GM12874 (cell line): Measurements from ENCODE around the gene UIMC1.

Experiments
- TF ChIP-seq, protein P1 (sequence below): IDR thresholded peaks from 2 replicates; pipeline ENCODE4 v1.5.1; 2011; ENCODE audit warnings: low read depth, mild to moderate bottlenecking, control low read depth, low read length, moderate library complexity; ENCODE audit not compliant: insufficient read depth

The UIMC1 gene

DNA sequence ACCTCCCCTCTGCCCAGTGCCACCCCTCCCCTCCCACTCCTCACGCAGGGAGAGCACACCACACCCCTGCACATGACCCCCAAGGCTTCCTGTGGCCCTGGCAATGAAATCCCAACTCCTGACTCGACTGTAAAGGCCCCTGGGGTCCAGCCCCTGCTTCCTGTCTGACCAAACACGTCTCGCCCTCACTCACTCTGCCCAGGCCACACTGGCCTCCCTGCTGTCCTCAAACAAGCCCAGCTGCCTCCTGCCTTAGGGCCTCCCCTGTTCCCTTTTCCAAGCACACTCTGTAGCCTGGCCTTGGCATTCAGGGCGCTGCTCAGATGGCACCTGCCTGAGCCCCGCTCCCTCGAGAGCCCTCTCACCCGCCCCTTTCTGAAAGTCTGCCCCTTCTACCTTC lies 149.8 kb downstream of the UIMC1 start:
- TF ChIP-seq, protein P1, sequence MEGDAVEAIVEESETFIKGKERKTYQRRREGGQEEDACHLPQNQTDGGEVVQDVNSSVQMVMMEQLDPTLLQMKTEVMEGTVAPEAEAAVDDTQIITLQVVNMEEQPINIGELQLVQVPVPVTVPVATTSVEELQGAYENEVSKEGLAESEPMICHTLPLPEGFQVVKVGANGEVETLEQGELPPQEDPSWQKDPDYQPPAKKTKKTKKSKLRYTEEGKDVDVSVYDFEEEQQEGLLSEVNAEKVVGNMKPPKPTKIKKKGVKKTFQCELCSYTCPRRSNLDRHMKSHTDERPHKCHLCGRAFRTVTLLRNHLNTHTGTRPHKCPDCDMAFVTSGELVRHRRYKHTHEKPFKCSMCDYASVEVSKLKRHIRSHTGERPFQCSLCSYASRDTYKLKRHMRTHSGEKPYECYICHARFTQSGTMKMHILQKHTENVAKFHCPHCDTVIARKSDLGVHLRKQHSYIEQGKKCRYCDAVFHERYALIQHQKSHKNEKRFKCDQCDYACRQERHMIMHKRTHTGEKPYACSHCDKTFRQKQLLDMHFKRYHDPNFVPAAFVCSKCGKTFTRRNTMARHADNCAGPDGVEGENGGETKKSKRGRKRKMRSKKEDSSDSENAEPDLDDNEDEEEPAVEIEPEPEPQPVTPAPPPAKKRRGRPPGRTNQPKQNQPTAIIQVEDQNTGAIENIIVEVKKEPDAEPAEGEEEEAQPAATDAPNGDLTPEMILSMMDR = no peak

GRCh38 chr5:176855598-176855997 lies 151.0 kb downstream of the UIMC1 start:
- TF ChIP-seq, protein P1 = no peak
